ENCODE measurements around the gene ATP8A1. TPM values are rescaled to one million over a fixed set of nuclear protein-coding genes. Genes with fewer than 3 reads are reported as not detected.

Gene ATP8A1
- total RNA-seq, 4 donors from 2014 or later = 23.8 to 74.2 (median 31.1) TPM

GRCh38 chr4:42478946-42479345, 178.0 kb downstream of the ATP8A1 start:
- in situ Hi-C loops (cut with MboI; ENCODE audit: low sequenced_read_pairs in 4 of 4) (no loop called here), intact Hi-C loops (cut with DNase I; ENCODE audit: low total_unique reads) (no loop called here)
- H3K4me3 ChIP-seq = no peak overlapping the region
- no peaks in the 10 kb centered on the region for H3K27me3 ChIP-seq
- DNase-seq (no peak), ATAC-seq (no peak)
- H3K36me3 ChIP-seq = no peaks in the 10 kb centered on the region
- no peak overlapping the region for H3K27ac ChIP-seq
- H3K9me3 ChIP-seq = no peaks in the 10 kb centered on the region
- peaks cover 5 to 12% of the 10 kb centered on the region in 2 donors for H3K4me1 ChIP-seq
- TF ChIP-seq POLR2A (IDR thresholded peaks at IDR 0.05) (no peak), CTCF (IDR thresholded peaks at IDR 0.05 in 4 of 5, conservative IDR thresholded peaks at IDR 0.05 in 1 of 5) (no peak)

GRCh38 chr4:42478509-42478908, 178.4 kb downstream of the ATP8A1 start:
- peaks cover under 1 to 8% of the 10 kb centered on the region in 2 donors for H3K4me1 ChIP-seq
- no peak overlapping the region for H3K27ac ChIP-seq
- no peaks in the 10 kb centered on the region for H3K9me3 ChIP-seq
- no peaks in the 10 kb centered on the region for H3K36me3 ChIP-seq
- H3K4me3 ChIP-seq = no peak overlapping the region
- no peak for ATAC-seq
- TF ChIP-seq POLR2A (IDR thresholded peaks at IDR 0.05) (no peak), CTCF (IDR thresholded peaks at IDR 0.05 in 4 of 5, conservative IDR thresholded peaks at IDR 0.05 in 1 of 5) (no peak)
- intact Hi-C loops (cut with DNase I; ENCODE audit: low total_unique reads) (no loop called here), in situ Hi-C loops (cut with MboI; ENCODE audit: low sequenced_read_pairs in 4 of 4) (no loop called here)
- no peaks in the 10 kb centered on the region for H3K27me3 ChIP-seq
- no peak for DNase-seq

- H3K36me3 ChIP-seq = no peaks in the 10 kb centered on the region
- no peak overlapping the region for H3K27ac ChIP-seq
- DNase-seq (no peak), ATAC-seq (no peak)
- no peaks in the 10 kb centered on the region for H3K9me3 ChIP-seq
- in situ Hi-C loops (cut with MboI; ENCODE audit: low sequenced_read_pairs in 4 of 4) (no loop called here), intact Hi-C loops (cut with DNase I; ENCODE audit: low total_unique reads) (no loop called here)
- no peak overlapping the region for H3K4me3 ChIP-seq
- H3K27me3 ChIP-seq = no peaks in the 10 kb centered on the region
- no peaks in the 10 kb centered on the region for H3K4me1 ChIP-seq
- TF ChIP-seq POLR2A (IDR thresholded peaks at IDR 0.05) = no peak
- TF ChIP-seq CTCF (IDR thresholded peaks at IDR 0.05 in 4 of 5, conservative IDR thresholded peaks at IDR 0.05 in 1 of 5) = no peak
Measured at GRCh38 chr4:42474406-42474805, 182.5 kb downstream of the ATP8A1 start.

- Histone ChIP-seq H3K4me3 (no peak overlapping the region), H3K27ac (no peak overlapping the region)
- intact Hi-C loops (cut with DNase I; ENCODE audit: low total_unique reads) = no loop called here
Measured at GRCh38 chr4:42473071-42473684, 183.7 kb downstream of the ATP8A1 start.

More at GRCh38 chr4:42473071-42473684, 183.7 kb downstream of the ATP8A1 start:
- in situ Hi-C loops (cut with MboI; ENCODE audit: low sequenced_read_pairs in 4 of 4) = no loop called here
- Histone ChIP-seq H3K4me1 (no peaks in the 10 kb centered on the region), H3K27me3 (no peaks in the 10 kb centered on the region), H3K9me3 (no peaks in the 10 kb centered on the region), H3K36me3 (no peaks in the 10 kb centered on the region)
- ATAC-seq (no peak), DNase-seq (no peak)
- no peak for TF ChIP-seq POLR2A (IDR thresholded peaks at IDR 0.05)
- no peak for TF ChIP-seq CTCF (IDR thresholded peaks at IDR 0.05 in 4 of 5, conservative IDR thresholded peaks at IDR 0.05 in 1 of 5)

Measured in gastrocnemius medialis (tissue), 4 donors.